T-helper 2 cell treated with Interferon-gamma antibody and Interleukin-4, amounts not matched to agents 5 μg/mL and 100 μg/mL, for 36 hours (primary cell): ENCODE results near the gene NDOR1.
"Not testable (repeated sequence)": the region's sequence is repeated elsewhere in the genome, so short reads cannot be mapped to it uniquely, and the experiment has no call there.

Experiments
- DNase-seq: peaks from one replicate; pipeline ENCODE4 v3.0.0; 2021; ENCODE audit warnings: low spot score
- H3K27ac Mint-ChIP-seq: one replicate; pipeline ENCODE4 v1.8.0; 2021; ENCODE audit warnings: mild to moderate bottlenecking, mixed read lengths
- H3K27me3 Mint-ChIP-seq: one replicate; pipeline ENCODE4 v1.8.0; 2021; ENCODE audit warnings: low read depth, mixed read lengths
- H3K36me3 Mint-ChIP-seq: one replicate; pipeline ENCODE4 v1.8.0; 2021; ENCODE audit warnings: low read depth, mixed read lengths
- H3K4me1 Mint-ChIP-seq: one replicate; pipeline ENCODE4 v1.8.0; 2021; ENCODE audit warnings: low read depth, mixed read lengths
- H3K4me3 Mint-ChIP-seq: one replicate; pipeline ENCODE4 v1.8.0; 2022; ENCODE audit warnings: mild to moderate bottlenecking, moderate library complexity, mixed read lengths
- H3K9me3 Mint-ChIP-seq: one replicate; pipeline ENCODE4 v1.8.0; 2021; ENCODE audit warnings: mixed read lengths

Gene NDOR1

DNA sequence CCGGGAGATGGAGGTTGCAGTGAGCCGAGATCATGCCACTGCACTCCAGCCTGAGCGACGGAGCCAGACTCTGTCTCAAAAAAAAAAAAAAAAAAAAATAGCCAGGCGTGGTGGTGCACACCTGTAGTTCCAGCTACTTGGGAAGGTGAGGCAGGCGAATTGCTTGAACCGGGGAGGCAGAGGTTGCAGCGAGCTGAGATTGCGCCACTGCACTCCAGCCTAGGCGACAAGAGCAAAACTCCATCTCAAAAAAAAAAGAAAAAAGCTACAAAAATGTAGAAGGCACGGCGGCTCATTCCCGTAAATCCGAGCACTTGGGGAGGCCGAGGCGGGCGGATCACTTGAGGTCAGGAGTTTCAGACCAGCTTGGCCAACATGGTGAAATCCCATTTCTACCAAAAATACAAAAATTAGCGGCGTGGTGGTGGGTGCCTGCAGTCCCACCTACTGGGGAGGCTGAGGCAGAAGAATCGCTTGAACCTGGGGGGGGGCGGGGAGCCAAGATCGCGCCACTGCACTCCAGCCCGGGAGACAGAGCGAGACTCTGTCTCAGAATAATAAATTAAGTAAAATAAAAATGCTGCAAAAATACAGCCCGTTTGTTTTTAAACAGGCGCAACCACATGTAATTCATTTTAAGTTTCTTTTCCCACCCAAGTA lies 34.2 kb downstream of the NDOR1 start:
- H3K4me1 Mint-ChIP-seq = peaks cover 18% of the 10 kb centered on the region
- peak overlapping the region; percentile 71 for H3K27ac Mint-ChIP-seq
- H3K27me3 Mint-ChIP-seq, H3K9me3 Mint-ChIP-seq, DNase-seq: not testable (repeated sequence)
- peaks cover 23% of the 10 kb centered on the region for H3K36me3 Mint-ChIP-seq
- H3K4me3 Mint-ChIP-seq = peak overlapping the region; percentile 78

DNA sequence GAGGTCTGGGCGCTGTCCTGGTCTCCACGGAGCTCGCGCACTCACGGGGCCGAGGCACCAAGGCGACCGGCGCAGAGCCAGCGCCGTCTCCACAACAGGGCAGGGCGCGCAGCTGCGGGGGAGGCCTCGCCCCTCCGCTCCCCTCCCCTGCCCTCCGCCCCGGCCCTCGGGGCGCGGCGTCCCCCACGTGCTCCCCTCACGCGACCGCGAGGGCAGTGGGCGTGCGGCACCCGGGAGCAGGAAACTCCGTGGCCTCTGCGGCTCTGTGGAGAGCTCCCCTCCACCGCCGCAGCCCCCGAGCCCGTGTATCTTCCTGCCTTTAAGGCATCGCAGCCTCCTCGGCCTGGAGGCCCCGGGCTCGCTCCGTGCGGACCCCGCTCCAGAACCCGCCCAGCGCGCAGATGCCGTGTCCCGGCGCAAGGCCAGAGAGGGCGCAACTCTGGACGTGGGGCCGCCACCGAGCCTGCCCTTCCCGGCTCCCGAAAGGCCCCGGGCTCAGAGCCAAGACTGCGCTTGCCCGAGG lies 34.9 kb downstream of the NDOR1 start:
- Mint-ChIP-seq H3K36me3 (peaks cover 23% of the 10 kb centered on the region), H3K4me1 (peaks cover 18% of the 10 kb centered on the region), H3K9me3 (no peaks in the 10 kb centered on the region), H3K4me3 (peak overlapping the region; percentile 78), H3K27ac (peak overlapping the region; percentile 71), H3K27me3 (peaks cover 2% of the 10 kb centered on the region)
- DNase-seq = peak; percentile 77

DNA sequence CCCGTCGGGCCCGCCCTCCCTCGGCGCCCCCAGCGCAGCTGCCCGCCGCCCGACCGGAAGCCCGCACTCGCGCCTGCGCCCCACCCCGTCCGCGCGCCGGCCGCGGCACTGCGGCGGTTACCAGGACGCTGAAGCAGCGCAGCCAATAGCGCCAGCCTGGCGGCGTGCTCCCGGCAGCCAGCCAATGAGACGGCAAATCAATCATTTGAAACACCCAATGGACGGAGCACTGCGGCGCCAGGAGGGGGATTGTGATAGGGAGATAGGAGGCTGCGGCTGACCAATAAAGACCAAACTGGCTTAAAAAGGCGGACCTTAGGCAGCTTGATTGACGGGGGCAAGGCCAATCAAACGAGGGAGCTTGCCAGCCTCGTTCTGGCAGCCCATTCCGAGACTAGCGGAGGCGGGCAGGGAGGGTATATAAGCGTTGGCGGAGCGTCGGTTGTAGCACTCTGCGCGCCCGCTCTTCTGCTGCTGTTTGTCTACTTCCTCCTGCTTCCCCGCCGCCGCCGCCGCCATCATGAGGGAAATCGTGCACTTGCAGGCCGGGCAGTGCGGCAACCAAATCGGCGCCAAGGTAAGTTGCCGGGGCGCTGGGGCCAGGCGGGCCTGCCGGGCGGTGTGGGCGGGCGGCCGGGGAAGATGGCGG lies 35.5 kb downstream of the NDOR1 start, which contains the start of gene TUBB4B:
TUBB4B (plus strand) TSS at position 447 of the 649 bp plus-strand sequence; CDS start at position 521, 74 bp downstream.
- Mint-ChIP-seq H3K9me3 (no peaks in the 10 kb centered on the region), H3K4me1 (peaks cover 18% of the 10 kb centered on the region), H3K4me3 (peak within 1 kb of the TSS; percentile 93), H3K27me3 (peaks cover 2% of the 10 kb centered on the region), H3K27ac (peak within 1 kb of the TSS; percentile 94), H3K36me3 (peaks cover 23% of the 10 kb centered on the region)
- peak; percentile 99 for DNase-seq

DNA sequence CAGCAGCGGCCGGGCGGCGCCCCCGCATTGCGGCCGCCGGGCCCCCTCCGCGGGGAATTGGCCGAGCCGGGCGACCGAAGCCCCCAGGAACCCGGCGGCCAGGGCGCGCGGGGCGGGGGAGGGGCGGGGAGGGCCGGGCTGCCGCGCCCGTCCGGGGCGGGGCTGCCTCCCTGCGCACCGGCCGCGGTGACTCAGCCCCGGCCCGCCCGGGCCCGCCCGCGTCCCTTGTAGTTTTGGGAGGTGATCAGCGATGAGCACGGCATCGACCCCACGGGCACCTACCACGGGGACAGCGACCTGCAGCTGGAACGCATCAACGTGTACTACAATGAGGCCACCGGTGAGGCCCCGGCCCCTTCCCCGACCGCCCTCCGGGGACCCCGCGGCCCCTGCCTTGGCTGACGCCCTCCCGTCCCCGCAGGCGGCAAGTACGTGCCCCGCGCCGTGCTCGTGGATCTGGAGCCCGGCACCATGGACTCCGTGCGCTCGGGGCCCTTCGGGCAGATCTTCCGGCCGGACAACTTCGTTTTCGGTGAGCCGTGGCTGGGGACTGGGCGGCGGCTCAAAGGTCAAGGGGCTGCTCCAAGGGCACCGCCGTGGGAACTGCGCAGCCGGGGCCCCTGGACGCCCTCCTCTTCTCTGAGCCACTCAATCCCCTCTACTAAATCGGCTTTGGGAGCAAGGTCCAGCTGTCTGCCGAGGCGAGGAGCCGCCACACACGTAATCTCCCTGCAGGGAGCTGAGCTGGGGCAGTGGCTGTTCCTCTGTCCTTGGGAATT lies 36.2 kb downstream of the NDOR1 start:
- H3K4me3 Mint-ChIP-seq = peak overlapping the region; percentile 89
- DNase-seq = peak; percentile 43
- H3K27me3 Mint-ChIP-seq = peaks cover 2% of the 10 kb centered on the region
- peak overlapping the region; percentile 41 for H3K27ac Mint-ChIP-seq
- no peaks in the 10 kb centered on the region for H3K9me3 Mint-ChIP-seq
- peaks cover 18% of the 10 kb centered on the region for H3K4me1 Mint-ChIP-seq
- H3K36me3 Mint-ChIP-seq = peaks cover 23% of the 10 kb centered on the region

DNA sequence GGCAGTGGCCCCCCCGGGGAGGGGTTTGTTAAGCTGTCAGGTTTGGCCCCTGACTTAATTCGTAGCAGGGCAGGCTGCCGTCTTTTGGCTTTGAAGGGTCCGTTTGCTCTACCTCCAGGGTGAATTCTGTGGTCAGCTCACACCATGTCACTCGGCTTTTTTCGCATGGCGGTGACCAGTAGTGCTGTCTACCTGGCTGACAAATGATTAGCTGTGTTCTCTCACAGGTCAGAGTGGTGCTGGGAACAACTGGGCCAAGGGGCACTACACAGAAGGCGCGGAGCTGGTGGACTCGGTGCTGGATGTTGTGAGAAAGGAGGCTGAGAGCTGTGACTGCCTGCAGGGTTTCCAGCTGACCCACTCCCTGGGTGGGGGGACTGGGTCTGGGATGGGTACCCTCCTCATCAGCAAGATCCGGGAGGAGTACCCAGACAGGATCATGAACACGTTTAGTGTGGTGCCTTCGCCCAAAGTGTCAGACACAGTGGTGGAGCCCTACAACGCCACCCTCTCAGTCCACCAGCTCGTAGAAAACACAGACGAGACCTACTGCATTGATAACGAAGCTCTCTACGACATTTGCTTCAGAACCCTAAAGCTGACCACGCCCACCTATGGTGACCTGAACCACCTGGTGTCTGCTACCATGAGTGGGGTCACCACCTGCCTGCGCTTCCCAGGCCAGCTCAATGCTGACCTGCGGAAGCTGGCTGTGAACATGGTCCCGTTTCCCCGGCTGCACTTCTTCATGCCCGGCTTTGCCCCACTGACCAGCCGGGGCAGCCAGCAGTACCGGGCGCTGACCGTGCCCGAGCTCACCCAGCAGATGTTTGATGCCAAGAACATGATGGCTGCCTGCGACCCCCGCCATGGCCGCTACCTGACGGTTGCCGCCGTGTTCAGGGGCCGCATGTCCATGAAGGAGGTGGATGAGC lies 37.0 kb downstream of the NDOR1 start:
- peak overlapping the region; percentile 89 for H3K4me3 Mint-ChIP-seq
- peaks cover 18% of the 10 kb centered on the region for H3K4me1 Mint-ChIP-seq
- H3K27ac Mint-ChIP-seq = peak overlapping the region; percentile 79
- H3K9me3 Mint-ChIP-seq = no peaks in the 10 kb centered on the region
- H3K36me3 Mint-ChIP-seq = peaks cover 23% of the 10 kb centered on the region
- H3K27me3 Mint-ChIP-seq = peaks cover 2% of the 10 kb centered on the region
- no peak for DNase-seq

DNA sequence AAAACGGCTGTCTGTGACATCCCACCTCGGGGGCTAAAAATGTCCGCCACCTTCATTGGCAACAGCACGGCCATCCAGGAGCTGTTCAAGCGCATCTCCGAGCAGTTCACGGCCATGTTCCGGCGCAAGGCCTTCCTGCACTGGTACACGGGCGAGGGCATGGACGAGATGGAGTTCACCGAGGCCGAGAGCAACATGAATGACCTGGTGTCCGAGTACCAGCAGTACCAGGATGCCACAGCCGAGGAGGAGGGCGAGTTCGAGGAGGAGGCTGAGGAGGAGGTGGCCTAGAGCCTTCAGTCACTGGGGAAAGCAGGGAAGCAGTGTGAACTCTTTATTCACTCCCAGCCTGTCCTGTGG lies 37.7 kb downstream of the NDOR1 start:
- Mint-ChIP-seq H3K36me3 (peaks cover 23% of the 10 kb centered on the region), H3K4me3 (peak overlapping the region; percentile 89), H3K27ac (peak overlapping the region; percentile 60), H3K4me1 (peaks cover 18% of the 10 kb centered on the region)
- DNase-seq, H3K9me3 Mint-ChIP-seq, H3K27me3 Mint-ChIP-seq: not testable (repeated sequence)

DNA sequence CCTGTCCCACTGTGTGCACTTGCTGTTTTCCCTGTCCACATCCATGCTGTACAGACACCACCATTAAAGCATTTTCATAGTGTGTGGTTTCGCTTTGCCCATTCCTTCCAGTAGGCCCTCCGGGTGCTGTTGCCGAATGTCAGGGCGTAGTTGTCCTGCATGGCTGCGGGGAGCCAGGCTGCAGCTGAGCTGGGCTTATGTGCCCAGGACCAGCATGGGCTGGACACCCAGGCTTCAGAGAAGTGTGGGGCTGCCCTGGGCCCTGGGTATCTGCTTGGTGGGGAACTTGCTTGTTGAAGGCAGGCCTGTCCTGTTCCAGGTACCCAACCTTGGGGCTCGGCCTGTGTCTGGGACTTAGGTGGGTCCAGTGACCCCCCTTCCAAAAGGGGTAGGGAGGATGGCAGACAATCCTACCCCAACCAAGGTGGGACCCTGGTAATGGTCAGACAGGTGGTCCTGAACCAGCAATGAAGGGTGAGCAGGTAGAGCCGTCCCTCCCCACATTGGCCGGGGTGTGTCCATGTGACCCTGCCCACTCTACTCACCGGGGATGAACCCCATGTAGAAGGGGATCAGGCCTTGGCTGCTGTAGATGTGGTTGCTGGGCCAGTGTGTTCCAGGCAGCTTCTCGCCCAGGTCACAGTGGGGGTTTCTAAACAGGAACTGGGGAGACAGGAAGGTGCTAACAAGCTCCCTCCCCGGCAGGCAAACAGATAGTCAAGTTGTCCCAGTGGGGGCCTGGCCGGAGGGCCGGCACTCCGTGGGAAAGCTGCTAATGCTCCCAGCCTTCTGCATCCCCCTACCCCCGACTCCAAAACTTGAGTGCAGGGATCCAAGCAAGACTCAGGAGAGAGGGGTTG lies 38.4 kb downstream of the NDOR1 start:
- Mint-ChIP-seq H3K4me3 (peak overlapping the region; percentile 89), H3K27ac (no peak overlapping the region), H3K9me3 (no peaks in the 10 kb centered on the region), H3K27me3 (peaks cover 2% of the 10 kb centered on the region), H3K36me3 (peaks cover 23% of the 10 kb centered on the region), H3K4me1 (peaks cover 17% of the 10 kb centered on the region)
- DNase-seq = no peak

DNA sequence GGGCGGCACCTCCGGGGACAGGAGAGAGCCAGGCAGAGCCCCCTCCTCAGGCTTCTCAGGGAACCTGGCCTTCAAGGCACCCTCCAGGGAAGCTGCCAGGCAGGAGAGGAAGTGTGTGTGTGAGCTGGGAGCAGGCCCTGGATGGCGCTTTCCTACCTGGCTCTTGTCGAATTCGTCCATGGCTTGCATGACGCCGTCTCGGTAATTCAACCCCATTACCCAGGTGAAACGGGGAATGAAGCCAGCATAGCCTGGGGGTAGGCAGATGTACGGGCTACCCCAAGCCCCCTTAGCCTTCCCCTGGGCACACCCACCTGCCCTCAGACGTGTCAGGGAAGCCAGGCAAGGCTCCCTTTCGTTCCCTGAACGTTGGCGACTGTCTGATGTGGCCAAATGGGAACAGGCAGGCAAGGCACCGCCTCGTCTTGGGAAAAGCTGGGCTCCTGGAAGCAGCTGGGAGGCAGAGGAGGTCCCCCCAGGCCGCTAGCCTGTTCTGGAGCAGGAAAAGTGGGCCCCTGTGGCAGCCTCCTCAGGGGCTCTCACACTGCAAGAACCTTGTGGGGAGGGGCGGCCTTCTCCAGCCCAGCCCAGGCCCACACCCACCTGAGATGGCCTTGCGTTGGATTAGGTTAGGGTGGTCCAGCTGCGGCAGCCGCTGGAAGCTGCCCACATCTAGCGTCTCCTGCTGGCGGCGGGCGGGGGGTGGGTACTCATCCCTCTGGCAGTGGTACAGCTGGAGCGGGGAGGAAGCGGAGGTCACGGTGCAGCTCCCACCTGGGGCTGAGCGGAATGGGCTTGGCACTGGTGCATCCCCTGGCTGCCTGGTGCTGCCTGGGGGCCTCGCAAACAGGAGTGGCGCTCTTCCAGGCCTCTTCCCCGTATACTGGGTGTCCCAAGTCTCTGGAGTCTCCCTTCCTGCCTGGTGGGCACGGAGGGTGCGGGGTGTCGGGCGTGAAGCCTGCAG lies 39.3 kb downstream of the NDOR1 start:
- no peak overlapping the region for H3K4me3 Mint-ChIP-seq
- no peak for DNase-seq
- peaks cover 2% of the 10 kb centered on the region for H3K27me3 Mint-ChIP-seq
- H3K36me3 Mint-ChIP-seq = peaks cover 23% of the 10 kb centered on the region
- H3K4me1 Mint-ChIP-seq = peaks cover 14% of the 10 kb centered on the region
- H3K9me3 Mint-ChIP-seq = no peaks in the 10 kb centered on the region
- no peak overlapping the region for H3K27ac Mint-ChIP-seq

DNA sequence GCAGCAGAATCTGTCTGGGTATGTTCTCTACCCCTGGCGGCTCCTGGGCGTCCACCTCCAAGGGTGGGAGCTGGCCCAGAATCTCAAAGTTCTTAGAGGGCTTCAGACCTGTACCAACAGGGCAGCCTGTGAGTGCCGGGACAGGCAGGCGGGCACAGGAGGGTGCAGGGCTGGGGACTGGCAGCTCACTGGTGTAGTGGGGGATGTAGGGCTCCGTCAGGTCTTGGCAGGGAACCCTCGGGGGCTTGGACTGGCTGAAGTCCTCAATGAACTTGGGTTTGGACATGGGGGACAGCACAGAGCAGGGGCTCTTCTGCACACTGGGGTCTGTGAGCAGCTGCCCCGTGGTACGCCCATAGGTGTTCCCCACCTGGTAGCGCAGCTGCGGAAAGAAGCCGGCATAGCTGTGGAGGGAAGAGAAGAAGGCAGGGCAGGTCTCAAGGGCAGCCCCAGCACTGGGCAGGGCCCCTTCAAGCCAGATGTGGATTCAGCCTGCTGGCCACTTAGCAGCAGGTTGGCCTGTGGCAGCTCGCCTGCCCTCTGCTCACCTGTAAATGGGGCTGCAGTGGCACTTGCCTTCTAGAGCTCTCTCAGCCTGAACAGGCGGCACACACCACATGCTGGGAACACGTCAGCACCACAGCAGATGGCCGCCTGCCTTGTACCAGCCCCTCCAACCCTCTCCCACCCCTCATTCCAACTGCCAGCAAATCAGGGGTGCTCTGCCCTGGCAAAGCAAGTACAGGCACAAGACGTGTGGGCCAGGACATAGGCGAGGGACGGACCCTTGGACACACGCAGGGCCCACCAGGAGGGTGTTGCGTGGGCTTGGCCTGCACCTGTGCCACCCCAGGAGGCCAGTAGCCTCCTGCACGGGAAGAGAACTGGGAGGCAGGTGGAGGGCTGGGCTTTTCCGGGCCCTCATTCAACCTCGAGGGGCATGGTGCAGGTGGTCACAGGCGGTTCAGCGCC lies 40.2 kb downstream of the NDOR1 start:
- Mint-ChIP-seq H3K4me3 (no peak overlapping the region), H3K36me3 (peaks cover 23% of the 10 kb centered on the region), H3K4me1 (peaks cover 14% of the 10 kb centered on the region), H3K9me3 (no peaks in the 10 kb centered on the region), H3K27ac (no peak overlapping the region), H3K27me3 (peaks cover 2% of the 10 kb centered on the region)
- DNase-seq = no peak

DNA sequence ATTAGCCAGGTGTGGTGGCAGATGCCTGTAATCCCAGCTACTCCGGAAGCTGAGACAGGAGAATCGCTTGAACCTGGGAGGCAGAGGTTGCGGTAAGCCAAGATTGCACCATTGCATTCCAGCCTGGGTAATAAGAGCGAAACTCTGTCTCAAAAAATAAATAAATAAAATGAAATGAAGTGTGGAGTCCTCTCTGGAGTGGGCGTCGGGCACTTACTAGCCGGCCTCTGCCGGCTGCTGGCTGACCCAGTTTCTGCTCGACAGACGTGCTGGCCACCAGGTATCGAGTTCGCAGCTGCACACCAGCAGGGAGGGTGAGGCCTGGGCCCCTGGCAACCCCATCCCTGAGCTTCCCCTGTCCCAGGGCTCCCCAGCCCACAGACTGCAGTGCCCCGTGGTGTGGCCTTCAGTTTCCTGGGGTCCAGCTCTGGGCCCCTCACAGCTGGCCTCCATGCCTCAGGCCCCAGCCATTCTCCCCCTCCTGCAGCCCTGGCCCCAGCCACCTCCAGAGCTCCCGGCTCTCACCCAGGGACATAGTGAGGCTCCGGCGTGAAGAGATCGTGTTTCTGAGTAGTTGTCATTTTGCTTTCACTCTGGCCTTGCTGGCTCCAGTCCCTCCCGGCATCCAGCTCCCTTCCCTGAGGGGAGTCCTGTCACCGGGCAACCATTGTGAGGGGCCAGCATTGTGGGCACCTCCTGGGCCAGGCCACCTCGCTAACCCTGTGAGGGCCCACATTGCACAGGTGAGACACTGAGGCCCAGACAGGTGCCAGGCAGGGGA lies 41.8 kb downstream of the NDOR1 start:
- Mint-ChIP-seq H3K27ac (peak overlapping the region; percentile 20), H3K4me1 (peaks cover 10% of the 10 kb centered on the region), H3K4me3 (no peak overlapping the region), H3K36me3 (peaks cover 15% of the 10 kb centered on the region), H3K27me3 (no peaks in the 10 kb centered on the region), H3K9me3 (no peaks in the 10 kb centered on the region)
- DNase-seq = no peak

DNA sequence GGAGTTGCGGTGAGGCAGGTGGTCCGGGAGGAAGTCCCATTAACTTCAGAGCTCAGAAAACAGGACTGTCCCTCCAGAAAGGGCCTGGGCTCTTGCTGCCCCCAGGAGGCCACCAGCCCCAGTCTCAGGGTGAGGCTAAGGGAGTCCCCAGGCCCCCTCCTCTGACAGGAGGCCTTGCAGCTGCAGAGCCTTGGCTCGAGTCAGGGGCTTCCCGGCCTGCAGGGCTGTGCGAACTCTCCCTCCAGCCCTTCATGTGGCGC lies 42.3 kb downstream of the NDOR1 start:
- no peak for DNase-seq
- Mint-ChIP-seq H3K4me1 (peaks cover 5% of the 10 kb centered on the region), H3K36me3 (peaks cover 10% of the 10 kb centered on the region), H3K27me3 (no peaks in the 10 kb centered on the region), H3K27ac (no peak overlapping the region), H3K9me3 (no peaks in the 10 kb centered on the region), H3K4me3 (no peak overlapping the region)
